ENCODE measurements around the gene DMPK. TPM values are rescaled to one million over a fixed set of nuclear protein-coding genes. Genes with fewer than 3 reads are reported as not detected.

The DMPK gene
- total and polyA plus RNA-seq, 12 donors = 220 to 439 (median 304) TPM

DNA sequence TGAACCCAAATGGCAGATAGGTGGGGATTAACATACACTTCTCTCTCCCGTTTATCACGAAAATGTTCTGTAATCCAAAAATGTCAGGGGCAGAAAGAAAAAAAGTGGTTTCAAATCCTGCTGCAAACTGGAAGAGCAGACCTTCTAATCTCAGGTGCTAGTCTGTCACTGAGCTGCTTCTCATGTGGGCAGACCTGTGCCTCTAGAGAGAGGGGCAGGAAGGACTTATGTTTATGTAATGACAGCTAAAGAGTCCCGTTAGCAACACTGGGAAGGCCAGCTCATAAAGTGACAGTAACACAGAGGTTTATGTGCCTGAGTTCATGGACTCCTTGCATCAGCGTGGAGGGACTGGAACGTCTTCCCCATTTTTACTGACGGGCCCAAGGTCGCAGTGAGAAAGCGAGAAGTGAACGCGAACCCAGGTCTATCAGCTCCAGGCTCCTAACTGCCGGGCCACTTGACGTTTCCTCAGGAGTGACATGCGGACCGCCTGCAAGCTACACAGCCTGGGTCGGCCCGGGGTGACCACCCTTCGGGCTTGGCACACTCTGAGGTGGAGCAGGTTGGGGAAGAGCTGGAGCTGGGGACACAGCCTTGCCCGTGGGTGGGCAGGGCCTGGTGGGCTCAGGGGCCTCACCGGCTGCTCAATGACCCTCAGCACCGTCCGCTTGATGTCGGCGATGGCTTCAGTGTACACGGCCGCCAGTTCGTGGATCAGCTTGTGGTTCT, 42.4 kb upstream of the DMPK start:
- intact Hi-C loops (cut with DNase I) = no loop called here
- no peaks in the 10 kb centered on the region for H3K27me3 ChIP-seq
- no peak overlapping the region for H3K4me3 ChIP-seq
- TF ChIP-seq, protein P1, sequence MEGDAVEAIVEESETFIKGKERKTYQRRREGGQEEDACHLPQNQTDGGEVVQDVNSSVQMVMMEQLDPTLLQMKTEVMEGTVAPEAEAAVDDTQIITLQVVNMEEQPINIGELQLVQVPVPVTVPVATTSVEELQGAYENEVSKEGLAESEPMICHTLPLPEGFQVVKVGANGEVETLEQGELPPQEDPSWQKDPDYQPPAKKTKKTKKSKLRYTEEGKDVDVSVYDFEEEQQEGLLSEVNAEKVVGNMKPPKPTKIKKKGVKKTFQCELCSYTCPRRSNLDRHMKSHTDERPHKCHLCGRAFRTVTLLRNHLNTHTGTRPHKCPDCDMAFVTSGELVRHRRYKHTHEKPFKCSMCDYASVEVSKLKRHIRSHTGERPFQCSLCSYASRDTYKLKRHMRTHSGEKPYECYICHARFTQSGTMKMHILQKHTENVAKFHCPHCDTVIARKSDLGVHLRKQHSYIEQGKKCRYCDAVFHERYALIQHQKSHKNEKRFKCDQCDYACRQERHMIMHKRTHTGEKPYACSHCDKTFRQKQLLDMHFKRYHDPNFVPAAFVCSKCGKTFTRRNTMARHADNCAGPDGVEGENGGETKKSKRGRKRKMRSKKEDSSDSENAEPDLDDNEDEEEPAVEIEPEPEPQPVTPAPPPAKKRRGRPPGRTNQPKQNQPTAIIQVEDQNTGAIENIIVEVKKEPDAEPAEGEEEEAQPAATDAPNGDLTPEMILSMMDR (IDR thresholded peaks at IDR 0.05) = no peak
- peaks cover 0 to 99% (median 61%) of the 10 kb centered on the region in 9 donors for H3K36me3 ChIP-seq
- no peak overlapping the region for H3K27ac ChIP-seq
- no peak for DNase-seq
- 90 to 91% methylated on average over 26 of the region's 26 CpGs for WGBS, 2 donors
- no peaks in the 10 kb centered on the region for H3K9me3 ChIP-seq
- H3K4me1 ChIP-seq = peaks cover 0 to 3% (median 0%) of the 10 kb centered on the region in 9 donors
- peak in 1 of 8 donors; percentile 3 for ATAC-seq

DNA sequence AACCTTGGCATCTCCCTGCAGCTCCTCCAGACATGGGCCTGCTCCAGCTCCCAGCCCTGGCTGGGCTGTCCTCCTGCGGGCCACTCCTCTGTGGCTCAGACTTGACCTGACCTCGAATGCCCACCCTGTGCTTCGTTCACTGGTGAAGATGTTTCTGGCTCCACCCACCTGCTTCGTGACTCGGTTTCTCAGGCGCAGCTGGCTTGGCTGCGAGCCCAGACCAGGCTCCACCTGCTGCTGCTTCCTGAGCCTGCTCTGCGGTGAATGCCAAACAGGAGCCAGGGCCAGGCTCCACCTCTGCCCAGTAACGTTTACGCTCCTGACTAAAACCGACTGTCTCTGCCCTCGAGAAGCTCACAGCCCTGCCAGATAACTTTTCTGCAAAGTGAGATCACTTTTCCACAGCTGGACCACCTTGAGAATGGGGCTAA, 41.8 kb upstream of the DMPK start:
- peak in 1 of 8 donors; percentile 35 for ATAC-seq

DNA sequence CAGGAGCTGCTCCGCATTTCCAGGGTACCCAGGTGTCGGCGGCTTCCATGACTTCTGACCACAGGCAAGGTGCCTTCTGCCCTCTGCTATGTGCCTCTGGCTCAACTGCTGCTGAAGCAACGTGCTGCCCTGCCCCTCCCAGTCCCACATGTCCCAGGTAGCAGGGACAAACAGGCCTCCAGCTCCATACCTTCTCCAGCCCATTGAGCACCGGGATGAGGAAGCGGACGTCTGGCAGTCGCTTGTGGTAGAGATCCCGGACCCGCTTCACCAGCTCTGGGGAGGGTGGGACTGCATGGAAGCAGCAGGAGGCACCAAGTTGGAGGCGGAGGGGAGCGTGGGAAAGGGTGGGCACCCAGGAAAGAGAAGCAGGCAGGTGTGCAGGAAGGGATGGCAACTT, 40.9 kb upstream of the DMPK start:
- DNase-seq (no peak), ATAC-seq (no peak)
- H3K9me3 ChIP-seq = no peaks in the 10 kb centered on the region
- H3K4me3 ChIP-seq = no peak overlapping the region
- H3K27ac ChIP-seq = no peak overlapping the region
- H3K36me3 ChIP-seq = peaks cover 0 to 89% (median 47%) of the 10 kb centered on the region in 9 donors
- intact Hi-C loops (cut with DNase I) = no loop called here
- no peaks in the 10 kb centered on the region for H3K27me3 ChIP-seq
- WGBS, 2 donors = 96 to 97% methylated on average over 12 of the region's 12 CpGs
- H3K4me1 ChIP-seq = peaks cover 0 to 3% (median 0%) of the 10 kb centered on the region in 9 donors
- TF ChIP-seq, protein P1 (IDR thresholded peaks at IDR 0.05) = no peak

More for the DNA sequence above, 41.8 kb upstream of the DMPK start:
- Histone ChIP-seq H3K4me3 (no peak overlapping the region), H3K4me1 (peaks cover 0 to 3% (median 0%) of the 10 kb centered on the region in 9 donors), H3K9me3 (no peaks in the 10 kb centered on the region), H3K27me3 (no peaks in the 10 kb centered on the region), H3K27ac (no peak overlapping the region), H3K36me3 (peaks cover 0 to 97% (median 56%) of the 10 kb centered on the region in 9 donors)
- 66 to 67% methylated on average over 12 of the region's 12 CpGs for WGBS, 2 donors
- intact Hi-C loops (cut with DNase I) = no loop called here
- no peak for DNase-seq
- TF ChIP-seq, protein P1 (IDR thresholded peaks at IDR 0.05) = no peak

DNA sequence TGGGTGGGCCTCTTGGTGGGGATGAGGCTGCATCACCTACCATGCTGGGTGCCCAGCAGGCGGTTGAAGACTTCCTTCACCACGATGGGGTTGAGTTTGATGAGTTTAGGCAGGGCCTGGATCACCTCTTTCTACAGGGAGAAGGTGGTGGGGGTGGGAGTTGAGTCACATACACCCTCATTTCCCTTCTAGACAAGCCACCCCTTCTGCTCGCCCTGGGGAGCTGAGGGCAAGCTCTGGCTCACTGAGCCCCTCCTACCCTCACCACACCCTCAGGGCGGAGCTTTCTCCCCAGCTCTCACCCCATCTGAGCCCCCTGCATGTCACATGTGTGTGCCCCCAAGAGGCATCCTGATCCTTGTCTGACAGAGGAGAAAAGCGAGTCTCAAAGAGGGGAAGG, 40.4 kb upstream of the DMPK start:
- Histone ChIP-seq H3K4me1 (peaks cover 0 to 3% (median 0%) of the 10 kb centered on the region in 9 donors), H3K27me3 (no peaks in the 10 kb centered on the region), H3K27ac (no peak overlapping the region), H3K4me3 (no peak overlapping the region), H3K36me3 (peaks cover 0 to 84% (median 43%) of the 10 kb centered on the region in 9 donors), H3K9me3 (no peaks in the 10 kb centered on the region)
- WGBS, 2 donors = 94 to 95% methylated on average over 5 of the region's 5 CpGs
- TF ChIP-seq, protein P1 (IDR thresholded peaks at IDR 0.05) = no peak
- DNase-seq (no peak), ATAC-seq (no peak)
- intact Hi-C loops (cut with DNase I) = no loop called here
